Measurements from ENCODE around the gene GPAT2.

DNA sequence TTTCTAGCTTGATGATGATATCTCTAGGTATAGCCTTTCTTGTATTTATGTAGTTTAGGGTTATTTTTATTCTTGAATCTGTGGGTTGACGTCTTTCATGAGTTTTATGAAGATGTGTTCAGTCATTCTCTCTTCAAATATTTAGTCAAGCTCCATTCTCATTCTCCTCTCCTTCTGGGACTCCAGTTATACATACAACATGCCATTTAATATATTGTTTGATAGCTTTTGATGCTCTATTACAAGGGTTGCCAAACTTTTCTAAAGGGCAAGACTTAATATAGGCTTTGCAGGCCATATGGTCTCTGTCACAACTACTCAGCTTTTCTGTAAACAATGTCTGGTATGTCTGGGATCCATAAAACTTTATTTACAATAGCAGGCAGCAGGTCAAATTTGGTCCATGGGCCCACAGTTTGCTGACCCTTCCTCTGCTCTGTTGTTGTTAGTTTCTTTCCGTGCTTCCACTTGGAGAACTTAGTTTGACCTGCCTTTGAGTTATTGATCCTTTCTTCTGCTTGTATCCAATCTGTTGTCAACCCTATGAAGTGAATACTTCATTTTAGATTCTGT lies 40.6 kb upstream of the GPAT2 start:
- TF ChIP-seq, protein P1, sequence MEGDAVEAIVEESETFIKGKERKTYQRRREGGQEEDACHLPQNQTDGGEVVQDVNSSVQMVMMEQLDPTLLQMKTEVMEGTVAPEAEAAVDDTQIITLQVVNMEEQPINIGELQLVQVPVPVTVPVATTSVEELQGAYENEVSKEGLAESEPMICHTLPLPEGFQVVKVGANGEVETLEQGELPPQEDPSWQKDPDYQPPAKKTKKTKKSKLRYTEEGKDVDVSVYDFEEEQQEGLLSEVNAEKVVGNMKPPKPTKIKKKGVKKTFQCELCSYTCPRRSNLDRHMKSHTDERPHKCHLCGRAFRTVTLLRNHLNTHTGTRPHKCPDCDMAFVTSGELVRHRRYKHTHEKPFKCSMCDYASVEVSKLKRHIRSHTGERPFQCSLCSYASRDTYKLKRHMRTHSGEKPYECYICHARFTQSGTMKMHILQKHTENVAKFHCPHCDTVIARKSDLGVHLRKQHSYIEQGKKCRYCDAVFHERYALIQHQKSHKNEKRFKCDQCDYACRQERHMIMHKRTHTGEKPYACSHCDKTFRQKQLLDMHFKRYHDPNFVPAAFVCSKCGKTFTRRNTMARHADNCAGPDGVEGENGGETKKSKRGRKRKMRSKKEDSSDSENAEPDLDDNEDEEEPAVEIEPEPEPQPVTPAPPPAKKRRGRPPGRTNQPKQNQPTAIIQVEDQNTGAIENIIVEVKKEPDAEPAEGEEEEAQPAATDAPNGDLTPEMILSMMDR (IDR thresholded peaks at IDR 0.05), result no peak
- no peak for TF ChIP-seq POLR2A (IDR thresholded peaks at IDR 0.05)
